HepG2 (cell line): Measurements from ENCODE around the gene KAZN. TPM values are rescaled to one million over a fixed set of nuclear protein-coding genes. Genes with fewer than 3 reads are reported as not detected.

Experiments used
- ATAC-seq: fragments of 200-7000 bp; cut with Tn5 transposase; 3 replicates; pipeline ENCODE4 v1.9.1; 2020; ENCODE audit warnings: mild to moderate bottlenecking, moderate library complexity
- BruUV-seq: library from RNA; stranded (reverse); fragments of 400-500 nt; replicated peaks from 2 replicates; lab custom pipeline; 2021; lab: Mats Ljungman, UMichigan
- CTCF ChIA-PET: fragments of 300-600 bp; formaldehyde crosslinking; extraction: SDS; loops from one replicate; lab custom pipeline; 2021; ENCODE audit warnings: low total read pairs, inconsistent platforms, low intra/inter-chr PET ratio; lab: Yijun Ruan, JAX
- POLR2A ChIA-PET: fragments of 350-600 bp; sonication (Branson Sonifier 250); formaldehyde crosslinking; loops from one replicate; lab custom pipeline; 2020; ENCODE audit warnings: antibody characterized with exemption, inconsistent platforms; lab: Yijun Ruan, JAX
- DNase-seq: peaks from one replicate; pipeline ENCODE4 v3.0.0-alpha.2; 2015; ENCODE audit warnings: low spot score
- FAIRE-seq: peaks from 3 replicates; lab custom pipeline; 2011; peaks lifted over from hg19 to GRCh38; lab: Jason Lieb, UNC
- H2AFZ ChIP-seq: one replicate; pipeline ENCODE4 v1.6.1; 2011; ENCODE audit warnings: low read length, inconsistent platforms
- H3K27ac ChIP-seq: fragments of 300-600 bp; 3 replicates; pipeline ENCODE4 v1.8.0; 2011; ENCODE audit warnings: mixed run types, mild to moderate bottlenecking, mixed read lengths, low read length, inconsistent platforms; ENCODE audit not compliant: insufficient read depth; ENCODE audit errors: extremely low read length
- H3K27me3 ChIP-seq, 2 experiments: fragments of 200-600 bp in 1 of 2; 2 replicates in 1 of 2; 3 replicates in 1 of 2; pipeline versions ENCODE4 v1.6.0 to v1.8.0; 2011; ENCODE audit warnings: low read length in 2 of 2, mild to moderate bottlenecking in 2 of 2, moderate library complexity in 2 of 2, inconsistent platforms in 1 of 2; ENCODE audit not compliant: insufficient read depth in 2 of 2, control insufficient read depth in 1 of 2
- H3K36me3 ChIP-seq, 2 experiments: fragments of 200-600 bp in 1 of 2; replicated peaks in 1 of 2; 2 replicates in 1 of 2; 3 replicates in 1 of 2; pipeline versions ENCODE4 v1.5.1 to v1.8.0; 2011; ENCODE audit warnings: low read length in 2 of 2, inconsistent platforms in 1 of 2; ENCODE audit not compliant: insufficient read depth in 2 of 2, control insufficient read depth in 1 of 2
- H3K4me1 ChIP-seq: 2 replicates; pipeline ENCODE4 v1.5.1; 2012; ENCODE audit warnings: low read length, inconsistent platforms; ENCODE audit not compliant: insufficient read depth
- H3K4me2 ChIP-seq: 2 replicates; pipeline ENCODE4 v1.6.0; 2011; ENCODE audit warnings: low read depth, low read length, inconsistent platforms
- H3K4me3 ChIP-seq, 3 experiments: fragments of 200-600 bp in 1 of 3; sonication (generic), shearing (Covaris generic) in 1 of 3; replicated peaks in 1 of 3; 2 replicates each; pipeline ENCODE4 v1.5.1; 2011 to 2016; ENCODE audit warnings: low read length in 3 of 3, inconsistent platforms in 2 of 3, low read depth in 2 of 3, mild to moderate bottlenecking in 2 of 3, control low read depth in 1 of 3, mixed read lengths in 1 of 3; ENCODE audit not compliant: insufficient read depth in 1 of 3
- H3K79me2 ChIP-seq: one replicate; pipeline ENCODE4 v1.6.1; 2011; ENCODE audit warnings: low read length, inconsistent platforms; ENCODE audit not compliant: insufficient read depth
- H3K9ac ChIP-seq: 2 replicates; pipeline ENCODE4 v1.6.0; 2011; ENCODE audit warnings: mild to moderate bottlenecking, low read depth, low read length, inconsistent platforms; ENCODE audit not compliant: insufficient read depth
- H3K9me3 ChIP-seq: 2 replicates; pipeline ENCODE4 v1.5.1; 2012; ENCODE audit warnings: mild to moderate bottlenecking, low read length
- H4K20me1 ChIP-seq: 2 replicates; pipeline ENCODE4 v1.6.0; 2011; ENCODE audit warnings: inconsistent platforms, mild to moderate bottlenecking, low read length, moderate library complexity; ENCODE audit not compliant: insufficient read depth
- GATAD1 ChIP-seq: IDR thresholded peaks from 2 replicates; pipeline ENCODE4 v1.6.1; 2016; ENCODE audit warnings: missing genetic modification reagents, missing compliant biosample characterization
- ISL2 ChIP-seq: sonication (generic); formaldehyde crosslinking; IDR thresholded peaks from 2 replicates; pipeline ENCODE4 v1.5.0; 2020; ENCODE audit warnings: missing genetic modification reagents
- MXD4 ChIP-seq: IDR thresholded peaks from 2 replicates; pipeline ENCODE4 v1.6.1; 2016; ENCODE audit warnings: mild to moderate bottlenecking, missing biosample characterization, missing genetic modification reagents
- NFIC ChIP-seq: IDR thresholded peaks from 2 replicates; pipeline ENCODE4 v1.6.1; 2012; ENCODE audit warnings: mild to moderate bottlenecking, low read length, inconsistent platforms
- ONECUT2 ChIP-seq: sonication (generic); formaldehyde crosslinking; IDR thresholded peaks from 2 replicates; pipeline ENCODE4 v1.4.0; 2020; ENCODE audit warnings: missing genetic modification reagents
- SALL1 ChIP-seq: sonication (generic); formaldehyde crosslinking; IDR thresholded peaks from 2 replicates; pipeline ENCODE4 v1.8.0; 2022; ENCODE audit warnings: mild to moderate bottlenecking, missing genetic modification reagents
- TMF1 ChIP-seq: sonication (generic); formaldehyde crosslinking; IDR thresholded peaks from 2 replicates; pipeline ENCODE4 v1.8.1; 2022; ENCODE audit warnings: low read depth, missing genetic modification reagents
- ZNF101 ChIP-seq: sonication (generic); formaldehyde crosslinking; IDR thresholded peaks from 2 replicates; pipeline ENCODE4 v1.4.0; 2020; ENCODE audit warnings: mild to moderate bottlenecking, low read depth, missing genetic modification reagents, borderline replicate concordance
- ZNF207 ChIP-seq: fragments of 450-650 bp; IDR thresholded peaks from 2 replicates; pipeline ENCODE4 v1.6.1; 2016; ENCODE audit warnings: antibody characterized with exemption, borderline replicate concordance
- ZNF446 ChIP-seq: sonication (generic); formaldehyde crosslinking; IDR thresholded peaks from 2 replicates; pipeline ENCODE4 v1.5.0; 2020; ENCODE audit warnings: mild to moderate bottlenecking, missing genetic modification reagents
- ZNF589 ChIP-seq: sonication (generic); formaldehyde crosslinking; conservative IDR thresholded peaks from 2 replicates; pipeline ENCODE4 v1.8.0; 2022; ENCODE audit warnings: mild to moderate bottlenecking, moderate library complexity, missing genetic modification reagents
- ZNF678 ChIP-seq: sonication (generic); formaldehyde crosslinking; IDR thresholded peaks from 2 replicates; pipeline ENCODE4 v1.4.0; 2020; ENCODE audit warnings: mild to moderate bottlenecking, missing genetic modification reagents
- WGBS: methylation state at CpG from one replicate; pipeline ENCODE4 v1.1.6; 2017; ENCODE audit warnings: low lambda C conversion rate; 5-methylcytosine and 5-hydroxymethylcytosine counted together
- in situ Hi-C: cut with HindIII; loops from 2 replicates; pipeline ENCODE4 v1.10.0; 2017; ENCODE audit warnings: low pct_unique_long_range_greater_than_20kb; ENCODE audit not compliant: extremely low pct_ligation_motif_present
- intact Hi-C: fragments of 100-400 bp; cut with micrococcal nuclease; formaldehyde crosslinking; loops from one replicate; pipeline ENCODE4 v1.10.0; 2022; ENCODE audit not compliant: unreplicated experiment
- polyA plus RNA-seq, 8 experiments: library from polyadenylated mRNA; depleted of rRNA in 3 of 8; stranded (reverse) in 7 of 8; unstranded in 1 of 8; fragments of >200 nt; fragmentation: Illumina TruSeq in 4 of 8; extraction: Trizol in 4 of 8; gene quantifications; 2 replicates each; pipeline versions ENCODE4 v1.2.1 to v1.2.3, GENCODE V29; 2011 to 2016; ENCODE audit warnings: low read depth in 4 of 8, missing spikeins in 1 of 8, mixed read lengths in 1 of 8; ENCODE audit not compliant: insufficient read depth in 1 of 8
- total RNA-seq, 5 experiments: library from RNA; depleted of rRNA; stranded (reverse); fragments of >200 nt; fragmentation: Illumina TruSeq; extraction: Trizol; gene quantifications; 2 replicates each; pipeline ENCODE4 v1.2.3, GENCODE V29; 2016; ENCODE audit warnings: low read depth in 1 of 5
- TF ChIP-seq, protein P1 (sequence below): sonication (generic); formaldehyde crosslinking; IDR thresholded peaks from 2 replicates; pipeline ENCODE4 v1.4.0; 2020; ENCODE audit warnings: missing genetic modification reagents
- TF ChIP-seq, protein P2 (sequence below): IDR thresholded peaks from 2 replicates; pipeline ENCODE4 v1.6.1; 2016; ENCODE audit warnings: mild to moderate bottlenecking, missing biosample characterization, missing genetic modification reagents
- TF ChIP-seq, protein P3 (sequence below), 2 experiments: fragments of 450-650 bp in 1 of 2; sonication (generic) in 1 of 2; formaldehyde crosslinking in 1 of 2; IDR thresholded peaks; 2 replicates each; pipeline versions ENCODE4 v1.6.1 to v1.8.0; 2016 to 2022; ENCODE audit warnings: antibody characterized with exemption in 1 of 2, mild to moderate bottlenecking in 1 of 2, missing genetic modification reagents in 1 of 2

The KAZN gene
- total and polyA plus RNA-seq, 2 of the 13 experiments (the other 11 are each of a cell fraction or from before 2014, with no cell fraction given), result 10.4 to 13.5 TPM

DNA sequence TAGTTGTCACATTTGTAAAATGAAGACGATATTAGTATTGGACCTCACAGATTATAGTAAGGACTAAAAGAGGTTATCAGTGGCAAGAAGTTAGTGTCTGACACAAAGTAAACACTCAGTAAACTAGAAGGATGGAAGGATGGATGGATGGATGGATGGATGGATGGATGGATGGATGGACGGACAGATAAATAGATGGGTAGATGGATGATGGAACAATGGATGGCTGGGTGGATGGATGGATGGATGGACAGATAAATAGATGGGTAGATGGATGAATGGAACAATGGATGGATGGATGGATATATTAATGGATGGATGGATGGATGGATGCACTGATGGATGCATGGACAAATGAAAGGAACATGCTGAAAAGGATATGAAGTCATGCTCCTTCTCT is 22.3 kb upstream of the KAZN start:
- FAIRE-seq, result no peak
- Histone ChIP-seq H3K4me1 (no peaks in the 10 kb centered on the region), H2AFZ (no peak overlapping the region), H3K79me2 (no peaks in the 10 kb centered on the region), H3K4me2 (no peak overlapping the region), H3K9me3 (no peaks in the 10 kb centered on the region), H3K27ac (no peak overlapping the region), H3K9ac (no peak overlapping the region), H3K4me3 (no peak overlapping the region), H3K27me3 (peaks cover 1 to 11% of the 10 kb centered on the region in 2 experiments; a peak in 1 of 5 replicates), H3K36me3 (no peaks in the 10 kb centered on the region), H4K20me1 (no peaks in the 10 kb centered on the region)
- CTCF ChIA-PET, result no interaction called here
- no peak for ATAC-seq
- in situ Hi-C loops, result no loop called here
- no peak for DNase-seq
- BruUV-seq, result no TSS peak
- POLR2A ChIA-PET, result no interaction called here
- intact Hi-C loops, result no loop called here
- 44% methylated on average over 2 of the region's 2 CpGs for whole genome bisulfite sequencing
- TF ChIP-seq, protein P1, sequence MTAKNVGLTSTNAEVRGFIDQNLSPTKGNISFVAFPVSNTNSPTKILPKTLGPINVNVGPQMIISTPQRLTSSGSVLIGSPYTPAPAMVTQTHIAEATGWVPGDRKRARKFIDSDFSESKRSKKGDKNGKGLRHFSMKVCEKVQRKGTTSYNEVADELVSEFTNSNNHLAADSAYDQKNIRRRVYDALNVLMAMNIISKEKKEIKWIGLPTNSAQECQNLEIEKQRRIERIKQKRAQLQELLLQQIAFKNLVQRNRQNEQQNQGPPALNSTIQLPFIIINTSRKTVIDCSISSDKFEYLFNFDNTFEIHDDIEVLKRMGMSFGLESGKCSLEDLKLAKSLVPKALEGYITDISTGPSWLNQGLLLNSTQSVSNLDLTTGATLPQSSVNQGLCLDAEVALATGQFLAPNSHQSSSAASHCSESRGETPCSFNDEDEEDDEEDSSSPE (CRISPR knock-in tag), result no peak
- TF ChIP-seq ZNF589 (CRISPR knock-in tag) (no peak), ZNF446 (CRISPR knock-in tag) (no peak), GATAD1 (CRISPR knock-in tag) (no peak), ISL2 (CRISPR knock-in tag) (no peak), TMF1 (CRISPR knock-in tag) (no peak), ZNF678 (no peak), ZNF207 (no peak), MXD4 (CRISPR knock-in tag) (no peak), NFIC (no peak), ONECUT2 (CRISPR knock-in tag) (no peak), ZNF101 (no peak), SALL1 (CRISPR knock-in tag) (no peak)
- TF ChIP-seq, protein P2, sequence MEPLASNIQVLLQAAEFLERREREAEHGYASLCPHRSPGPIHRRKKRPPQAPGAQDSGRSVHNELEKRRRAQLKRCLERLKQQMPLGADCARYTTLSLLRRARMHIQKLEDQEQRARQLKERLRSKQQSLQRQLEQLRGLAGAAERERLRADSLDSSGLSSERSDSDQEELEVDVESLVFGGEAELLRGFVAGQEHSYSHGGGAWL (CRISPR knock-in tag), result no peak
- TF ChIP-seq, protein P3, sequence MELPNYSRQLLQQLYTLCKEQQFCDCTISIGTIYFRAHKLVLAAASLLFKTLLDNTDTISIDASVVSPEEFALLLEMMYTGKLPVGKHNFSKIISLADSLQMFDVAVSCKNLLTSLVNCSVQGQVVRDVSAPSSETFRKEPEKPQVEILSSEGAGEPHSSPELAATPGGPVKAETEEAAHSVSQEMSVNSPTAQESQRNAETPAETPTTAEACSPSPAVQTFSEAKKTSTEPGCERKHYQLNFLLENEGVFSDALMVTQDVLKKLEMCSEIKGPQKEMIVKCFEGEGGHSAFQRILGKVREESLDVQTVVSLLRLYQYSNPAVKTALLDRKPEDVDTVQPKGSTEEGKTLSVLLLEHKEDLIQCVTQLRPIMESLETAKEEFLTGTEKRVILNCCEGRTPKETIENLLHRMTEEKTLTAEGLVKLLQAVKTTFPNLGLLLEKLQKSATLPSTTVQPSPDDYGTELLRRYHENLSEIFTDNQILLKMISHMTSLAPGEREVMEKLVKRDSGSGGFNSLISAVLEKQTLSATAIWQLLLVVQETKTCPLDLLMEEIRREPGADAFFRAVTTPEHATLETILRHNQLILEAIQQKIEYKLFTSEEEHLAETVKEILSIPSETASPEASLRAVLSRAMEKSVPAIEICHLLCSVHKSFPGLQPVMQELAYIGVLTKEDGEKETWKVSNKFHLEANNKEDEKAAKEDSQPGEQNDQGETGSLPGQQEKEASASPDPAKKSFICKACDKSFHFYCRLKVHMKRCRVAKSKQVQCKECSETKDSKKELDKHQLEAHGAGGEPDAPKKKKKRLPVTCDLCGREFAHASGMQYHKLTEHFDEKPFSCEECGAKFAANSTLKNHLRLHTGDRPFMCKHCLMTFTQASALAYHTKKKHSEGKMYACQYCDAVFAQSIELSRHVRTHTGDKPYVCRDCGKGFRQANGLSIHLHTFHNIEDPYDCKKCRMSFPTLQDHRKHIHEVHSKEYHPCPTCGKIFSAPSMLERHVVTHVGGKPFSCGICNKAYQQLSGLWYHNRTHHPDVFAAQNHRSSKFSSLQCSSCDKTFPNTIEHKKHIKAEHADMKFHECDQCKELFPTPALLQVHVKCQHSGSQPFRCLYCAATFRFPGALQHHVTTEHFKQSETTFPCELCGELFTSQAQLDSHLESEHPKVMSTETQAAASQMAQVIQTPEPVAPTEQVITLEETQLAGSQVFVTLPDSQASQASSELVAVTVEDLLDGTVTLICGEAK (IDR thresholded peaks at IDR 0.05), result no peak
- TF ChIP-seq, protein P3 (CRISPR knock-in tag; IDR thresholded peaks at IDR 0.05), result no peak
